Measurements from ENCODE around the gene RCCD1. TPM values are rescaled to one million over a fixed set of nuclear protein-coding genes. Genes with fewer than 3 reads are reported as not detected.

RCCD1 gene
- 15.6 TPM for polyA plus RNA-seq (2013, experiment 1 of 2)
- polyA plus RNA-seq (2013, experiment 2 of 2): 14.4 TPM

DNA sequence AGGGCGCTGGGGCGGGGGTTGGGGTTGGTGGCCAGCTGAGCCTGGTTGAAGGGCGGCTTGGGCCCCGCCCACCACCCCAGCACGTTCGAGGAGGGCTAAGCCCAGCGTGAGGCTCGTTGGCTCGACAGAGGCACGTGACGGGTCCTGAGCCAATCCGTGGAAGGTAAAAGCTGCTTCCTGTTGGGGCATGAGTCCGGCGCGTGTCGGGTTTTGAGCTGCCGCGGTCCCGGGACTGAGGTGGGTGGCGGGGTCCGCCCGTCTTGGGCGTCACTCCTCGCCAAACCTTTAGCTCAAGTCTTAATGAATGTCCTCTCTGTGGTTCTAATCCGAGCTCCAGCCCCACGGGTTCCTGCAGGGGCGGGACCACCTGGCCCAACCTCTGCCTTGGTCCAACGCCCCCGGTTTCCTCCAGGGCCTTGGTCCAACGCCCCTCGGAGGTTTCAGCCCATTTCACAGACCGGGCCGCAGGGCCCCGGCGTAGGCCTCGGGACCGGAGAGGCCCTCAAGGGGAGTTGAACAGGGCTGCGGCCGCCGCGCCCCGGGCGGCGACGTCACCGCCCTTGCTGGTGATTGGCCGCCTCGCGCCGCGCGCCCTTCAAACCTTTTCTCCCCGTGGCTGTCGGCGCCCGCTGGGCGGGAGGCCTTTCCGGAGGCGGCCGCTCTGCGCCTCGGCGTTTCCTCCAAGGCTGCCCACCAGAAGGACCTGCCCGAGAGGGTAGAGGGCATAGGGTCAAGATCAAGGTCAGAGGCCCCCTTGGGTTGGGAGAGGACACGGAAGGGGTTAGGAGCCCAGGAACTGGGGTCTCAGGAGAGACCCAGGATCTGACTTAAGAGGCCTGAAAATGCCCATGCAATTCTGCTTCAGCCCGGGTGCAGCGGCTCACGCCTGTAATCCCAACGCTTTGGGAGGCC, at the start of gene RCCD1:
RCCD1 (plus strand) TSS at position 173 of the 912 bp plus-strand sequence. CDS start 1,851 bp downstream, outside the sequence.
- Histone ChIP-seq H2BK12ac (ENCODE audit: low read length) (no peak within 1 kb of the TSS), H3K4me3 (ENCODE audit: low read length in 2 of 2) (peak within 1 kb of the TSS; percentile 50 to 91), H2BK5ac (ENCODE audit: low read length) (peak within 1 kb of the TSS; percentile 95), H3K4me1 (ENCODE audit: control insufficient read depth in 2 of 2, insufficient read depth in 1 of 2, low read depth in 1 of 2, low read length in 2 of 2) (peaks cover 0 to 10% of the 10 kb centered on the region in 2 donors), H3K9me3 (replicated peaks in 1 of 2; ENCODE audit: control insufficient read depth in 2 of 2, insufficient read depth in 1 of 2, low read depth in 1 of 2, low read length in 2 of 2) (peaks cover 0 to 1% of the 10 kb centered on the region in 2 donors), H4K8ac (ENCODE audit: low read depth, low read length) (peak within 1 kb of the TSS; percentile 48), H2AK5ac (ENCODE audit: low read depth, low read length) (peak within 1 kb of the TSS; percentile 90), H3K9ac (ENCODE audit: low read depth, low read length, poor library complexity) (peak within 1 kb of the TSS; percentile 88), H3K27ac (replicated peaks; ENCODE audit: low read length) (peak within 1 kb of the TSS; percentile 76), H2BK15ac (ENCODE audit: low read length) (no peak within 1 kb of the TSS), H2BK120ac (ENCODE audit: low read depth, low read length) (no peak within 1 kb of the TSS), H3K27me3 (ENCODE audit: control insufficient read depth in 3 of 3, insufficient read depth in 3 of 3, low read depth in 1 of 3, low read length in 3 of 3) (peaks cover 0 to 4% (median 0%) of the 10 kb centered on the region in 3 experiments), H2AFZ (ENCODE audit: low read length) (peak within 1 kb of the TSS; percentile 65), H3K4me2 (ENCODE audit: insufficient read depth, low read length, poor library complexity, severe bottlenecking) (peak within 1 kb of the TSS; percentile 86), H3K18ac (ENCODE audit: low read length) (peak within 1 kb of the TSS; percentile 96), H3K14ac (ENCODE audit: low read length) (peak within 1 kb of the TSS; percentile 71), H3K23ac (ENCODE audit: low read depth, low read length, poor library complexity) (peak within 1 kb of the TSS; percentile 85), H3K4ac (ENCODE audit: low read length) (peak within 1 kb of the TSS; percentile 53), H3K36me3 (replicated peaks in 1 of 2; ENCODE audit: control insufficient read depth in 2 of 2, insufficient read depth in 2 of 2, low read length in 2 of 2) (peaks cover 31 to 44% of the 10 kb centered on the region in 2 donors), H4K91ac (ENCODE audit: low read depth, low read length, poor library complexity) (peak within 1 kb of the TSS; percentile 53), H3K79me1 (ENCODE audit: low read depth, low read length) (peaks cover 10% of the 10 kb centered on the region)
- no CpG with 5 or more reads among the region's 69 CpGs for WGBS, 2 donors (ENCODE audit: extremely low coverage in 2 of 2, insufficient read length in 2 of 2, insufficient replicate concordance in 1 of 2)
- peak; percentile 78 for DNase-seq (ENCODE audit: low spot score)

DNA sequence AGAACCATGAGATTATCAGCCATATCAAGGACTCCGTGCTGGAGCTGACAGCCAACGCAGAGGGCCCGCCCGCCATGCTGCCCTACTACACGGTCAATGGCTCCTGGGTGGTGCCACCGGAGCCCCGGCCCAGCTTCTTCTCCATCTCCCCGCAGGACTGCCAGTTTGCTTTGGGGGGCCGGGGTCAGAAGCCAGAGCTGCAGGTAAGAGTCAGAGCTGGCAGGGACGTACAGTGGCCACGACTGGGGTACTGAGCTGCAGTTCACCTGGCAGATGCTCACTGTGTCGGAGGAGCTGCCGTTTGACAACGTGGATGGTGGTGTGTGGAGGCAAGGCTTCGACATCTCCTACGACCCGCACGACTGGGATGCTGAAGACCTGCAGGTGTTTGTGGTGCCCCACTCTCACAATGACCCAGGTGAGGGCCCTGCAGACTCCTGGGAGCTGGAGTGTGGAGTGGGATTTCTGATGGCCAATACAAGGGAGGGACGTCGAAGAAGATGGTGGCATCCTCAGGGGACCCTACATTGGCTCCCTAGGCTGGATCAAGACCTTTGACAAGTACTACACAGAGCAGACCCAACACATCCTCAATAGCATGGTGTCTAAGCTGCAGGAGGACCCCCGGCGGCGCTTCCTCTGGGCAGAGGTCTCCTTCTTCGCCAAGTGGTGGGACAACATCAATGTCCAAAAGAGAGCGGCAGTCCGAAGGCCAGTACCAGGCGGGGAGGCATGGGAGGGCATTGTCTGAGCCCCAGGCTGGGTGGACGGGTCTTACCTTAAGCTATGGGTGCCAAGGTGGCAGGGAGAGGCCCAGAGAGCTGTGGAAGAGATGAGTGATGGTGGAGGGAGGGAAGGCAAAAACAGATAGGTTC, 49.1 kb upstream of the RCCD1 start:
- no peaks in the 10 kb centered on the region for H3K79me1 ChIP-seq (ENCODE audit: low read depth, low read length)
- H3K9me3 ChIP-seq (replicated peaks in 1 of 2; ENCODE audit: control insufficient read depth in 2 of 2, insufficient read depth in 1 of 2, low read depth in 1 of 2, low read length in 2 of 2): peaks cover 0 to 2% of the 10 kb centered on the region in 2 donors
- no peak overlapping the region for H4K91ac ChIP-seq (ENCODE audit: low read depth, low read length, poor library complexity)
- H3K18ac ChIP-seq (ENCODE audit: low read length): no peak overlapping the region
- H2AK5ac ChIP-seq (ENCODE audit: low read depth, low read length): no peak overlapping the region
- peak overlapping the region; percentile 14 for H2BK15ac ChIP-seq (ENCODE audit: low read length)
- peaks cover 30 to 54% of the 10 kb centered on the region in 2 donors for H3K36me3 ChIP-seq (replicated peaks in 1 of 2; ENCODE audit: control insufficient read depth in 2 of 2, insufficient read depth in 2 of 2, low read length in 2 of 2)
- no peak overlapping the region for H3K27ac ChIP-seq (replicated peaks; ENCODE audit: low read length)
- H4K8ac ChIP-seq (ENCODE audit: low read depth, low read length): no peak overlapping the region
- H3K4me2 ChIP-seq (ENCODE audit: insufficient read depth, low read length, poor library complexity, severe bottlenecking): no peak overlapping the region
- no CpG with 5 or more reads among the region's 28 CpGs for WGBS, 2 donors (ENCODE audit: extremely low coverage in 2 of 2, insufficient read length in 2 of 2, insufficient replicate concordance in 1 of 2)
- peaks cover 0 to 4% (median 0%) of the 10 kb centered on the region in 3 experiments for H3K27me3 ChIP-seq (ENCODE audit: control insufficient read depth in 3 of 3, insufficient read depth in 3 of 3, low read depth in 1 of 3, low read length in 3 of 3)
- no peak overlapping the region for H2BK120ac ChIP-seq (ENCODE audit: low read depth, low read length)
- no peak overlapping the region for H3K9ac ChIP-seq (ENCODE audit: low read depth, low read length, poor library complexity)
- H2AFZ ChIP-seq (ENCODE audit: low read length): no peak overlapping the region
- no peak for DNase-seq (ENCODE audit: low spot score)
- no peak overlapping the region for H2BK5ac ChIP-seq (ENCODE audit: low read length)
- peaks cover 6 to 9% of the 10 kb centered on the region in 2 donors for H3K4me1 ChIP-seq (ENCODE audit: control insufficient read depth in 2 of 2, insufficient read depth in 1 of 2, low read depth in 1 of 2, low read length in 2 of 2)
- peak overlapping the region; percentile 30 for H2BK12ac ChIP-seq (ENCODE audit: low read length)
- no peak overlapping the region for H3K4ac ChIP-seq (ENCODE audit: low read length)
- no peak overlapping the region for H3K14ac ChIP-seq (ENCODE audit: low read length)
- peak overlapping the region; percentile 32 for H3K23ac ChIP-seq (ENCODE audit: low read depth, low read length, poor library complexity)
- H3K4me3 ChIP-seq (ENCODE audit: low read length in 2 of 2): no peak overlapping the region

DNA sequence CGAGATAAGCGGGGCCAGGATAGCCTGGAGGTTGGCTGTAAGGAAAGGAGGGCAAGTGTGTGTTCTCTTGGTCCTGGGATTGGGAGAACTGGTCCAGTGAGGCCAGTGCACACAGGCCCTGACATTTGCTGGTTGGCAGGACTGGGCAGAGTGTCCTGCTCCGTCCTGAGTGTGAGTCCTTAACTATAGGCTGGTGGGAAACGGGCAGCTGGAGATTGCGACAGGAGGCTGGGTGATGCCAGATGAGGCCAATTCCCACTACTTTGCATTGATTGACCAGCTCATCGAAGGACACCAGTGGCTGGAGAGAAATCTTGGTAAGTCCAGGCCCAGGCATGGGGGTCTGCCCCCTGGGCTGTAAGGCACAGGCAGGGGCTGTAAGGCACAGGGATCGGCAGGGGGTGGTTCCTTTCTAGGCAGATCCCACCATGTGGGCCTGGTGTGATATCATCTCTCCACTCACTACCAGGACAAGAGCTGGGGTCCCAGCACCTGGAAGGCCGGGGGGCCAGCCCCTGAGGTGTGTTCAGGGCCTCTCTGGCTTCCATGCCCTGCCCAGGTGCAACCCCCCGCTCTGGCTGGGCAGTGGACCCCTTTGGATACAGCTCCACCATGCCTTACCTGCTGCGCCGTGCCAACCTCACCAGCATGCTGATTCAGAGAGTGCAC, 48.4 kb upstream of the RCCD1 start:
- no CpG with 5 or more reads among the region's 11 CpGs for WGBS, 2 donors (ENCODE audit: extremely low coverage in 2 of 2, insufficient read length in 2 of 2, insufficient replicate concordance in 1 of 2)
- Histone ChIP-seq H3K79me1 (ENCODE audit: low read depth, low read length) (no peaks in the 10 kb centered on the region), H3K23ac (ENCODE audit: low read depth, low read length, poor library complexity) (peak overlapping the region; percentile 2), H3K27ac (replicated peaks; ENCODE audit: low read length) (no peak overlapping the region), H2BK12ac (ENCODE audit: low read length) (peak overlapping the region; percentile 30), H3K18ac (ENCODE audit: low read length) (no peak overlapping the region), H3K27me3 (ENCODE audit: control insufficient read depth in 3 of 3, insufficient read depth in 3 of 3, low read depth in 1 of 3, low read length in 3 of 3) (peaks cover 0 to 4% (median 0%) of the 10 kb centered on the region in 3 experiments), H3K9ac (ENCODE audit: low read depth, low read length, poor library complexity) (peak overlapping the region; percentile 30), H3K4me3 (ENCODE audit: low read length in 2 of 2) (no peak overlapping the region), H2BK120ac (ENCODE audit: low read depth, low read length) (no peak overlapping the region), H4K8ac (ENCODE audit: low read depth, low read length) (peak overlapping the region; percentile 27), H3K4ac (ENCODE audit: low read length) (no peak overlapping the region), H2AFZ (ENCODE audit: low read length) (no peak overlapping the region), H3K9me3 (replicated peaks in 1 of 2; ENCODE audit: control insufficient read depth in 2 of 2, insufficient read depth in 1 of 2, low read depth in 1 of 2, low read length in 2 of 2) (peaks cover 0 to 2% of the 10 kb centered on the region in 2 donors), H2BK15ac (ENCODE audit: low read length) (no peak overlapping the region), H4K91ac (ENCODE audit: low read depth, low read length, poor library complexity) (no peak overlapping the region), H3K4me1 (ENCODE audit: control insufficient read depth in 2 of 2, insufficient read depth in 1 of 2, low read depth in 1 of 2, low read length in 2 of 2) (peaks cover 6 to 9% of the 10 kb centered on the region in 2 donors), H3K4me2 (ENCODE audit: insufficient read depth, low read length, poor library complexity, severe bottlenecking) (no peak overlapping the region), H2BK5ac (ENCODE audit: low read length) (no peak overlapping the region), H3K14ac (ENCODE audit: low read length) (no peak overlapping the region), H2AK5ac (ENCODE audit: low read depth, low read length) (no peak overlapping the region), H3K36me3 (replicated peaks in 1 of 2; ENCODE audit: control insufficient read depth in 2 of 2, insufficient read depth in 2 of 2, low read length in 2 of 2) (peaks cover 37 to 62% of the 10 kb centered on the region in 2 donors)
- DNase-seq (ENCODE audit: low spot score): no peak

Measured in neuronal stem cell (in vitro differentiated cells).